HG02759 (cell line): ENCODE data around the gene C2orf92.
A peak's percentile ranks its signal among the peaks of the same experiment; 100 is the strongest.
"Not testable (repeated sequence)": the region's sequence is repeated elsewhere in the genome, so short reads cannot be mapped to it uniquely, and the experiment has no call there.

ENCODE experiments used
- ATAC-seq: cut with Tn5 transposase; IDR thresholded peaks from one replicate; pipeline ENCODE4 v1.9.1; 2021; ENCODE audit warnings: mild to moderate bottlenecking, moderate library complexity; ENCODE audit not compliant: unreplicated experiment

C2orf92 gene

GRCh38 chr2:97688062-97688827, 18.7 kb downstream of the C2orf92 start:
- ATAC-seq = no peak

DNA sequence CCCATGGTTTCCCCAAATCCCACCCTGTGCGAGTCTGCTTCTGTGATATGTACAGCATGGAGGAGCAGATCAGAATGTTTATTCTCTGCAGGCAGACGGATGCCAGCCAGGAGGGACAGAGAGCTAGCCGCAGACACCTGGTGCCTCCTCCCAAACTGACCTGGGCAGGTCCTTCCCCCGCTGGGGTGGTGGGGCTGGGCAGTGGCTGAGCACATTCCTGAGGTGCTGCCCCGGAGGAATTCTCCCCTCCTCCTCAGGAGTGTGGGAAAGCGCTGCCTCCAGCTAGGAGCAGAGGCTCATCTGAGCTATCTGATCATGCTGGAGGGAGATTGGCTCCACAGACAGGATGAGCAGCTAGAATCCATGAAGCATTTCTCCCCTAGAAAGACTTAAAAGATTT, 21.7 kb downstream of the C2orf92 start:
- ATAC-seq = no peak

DNA sequence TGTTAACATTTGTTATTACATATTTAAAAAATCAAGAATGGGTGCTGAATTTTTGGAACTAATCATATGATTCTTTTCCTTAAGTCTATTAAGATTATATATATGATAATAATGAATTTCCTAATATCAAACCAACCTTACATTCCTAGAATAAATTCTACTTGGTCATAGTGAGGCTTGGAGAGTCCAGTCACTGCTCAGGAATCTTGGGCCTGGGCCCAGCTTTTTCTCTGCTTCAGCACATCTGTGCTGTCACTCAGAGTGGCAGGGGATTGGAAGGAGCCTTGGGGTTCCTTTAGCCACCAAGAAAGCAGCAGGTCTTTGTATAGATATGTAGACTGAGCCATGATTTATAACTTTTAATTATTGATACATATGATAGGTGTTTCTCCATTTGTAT, 24.0 kb downstream of the C2orf92 start:
- no peak for ATAC-seq

DNA sequence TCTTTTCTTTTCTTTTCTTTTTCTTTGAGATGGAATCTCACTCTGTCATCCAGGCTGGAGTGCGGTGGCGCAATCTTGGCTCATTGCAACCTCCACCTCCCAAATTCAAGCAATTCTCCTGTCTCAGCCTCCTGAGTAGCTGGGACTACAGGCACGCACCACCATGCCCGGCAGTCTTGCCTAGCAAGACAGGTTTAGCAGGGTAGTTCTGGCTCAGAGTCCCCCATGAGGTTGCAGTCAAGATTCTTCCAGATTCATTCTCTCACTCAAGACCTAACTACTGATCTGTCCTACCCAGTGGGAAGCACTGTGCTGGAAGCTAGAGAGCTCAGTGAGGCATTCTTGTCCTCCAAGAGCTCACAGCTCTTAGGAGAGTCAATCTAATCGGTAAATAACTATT, 26.2 kb downstream of the C2orf92 start:
- no peak for ATAC-seq

GRCh38 chr2:97697252-97698235, 28.0 kb downstream of the C2orf92 start:
- peak; percentile 76 for ATAC-seq

DNA sequence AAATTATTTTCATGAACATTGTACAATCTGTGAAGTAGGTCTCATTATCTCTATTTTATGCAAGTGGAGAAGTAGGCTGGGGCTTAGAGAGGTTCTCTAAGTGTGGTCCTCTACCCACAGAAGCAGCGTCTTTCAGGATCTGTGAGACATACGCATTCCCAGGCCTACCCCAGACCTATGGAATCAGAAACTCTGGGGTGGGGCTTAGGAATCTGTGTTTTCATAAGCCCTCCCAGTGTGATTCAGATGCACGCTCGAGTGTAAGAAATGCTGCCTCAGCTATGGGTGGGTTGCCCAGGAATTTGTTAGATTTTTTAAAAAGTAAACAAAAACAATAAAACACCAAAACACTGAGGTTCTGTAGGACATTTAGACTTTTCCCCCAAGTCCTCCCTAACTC, 29.0 kb downstream of the C2orf92 start:
- no peak for ATAC-seq

DNA sequence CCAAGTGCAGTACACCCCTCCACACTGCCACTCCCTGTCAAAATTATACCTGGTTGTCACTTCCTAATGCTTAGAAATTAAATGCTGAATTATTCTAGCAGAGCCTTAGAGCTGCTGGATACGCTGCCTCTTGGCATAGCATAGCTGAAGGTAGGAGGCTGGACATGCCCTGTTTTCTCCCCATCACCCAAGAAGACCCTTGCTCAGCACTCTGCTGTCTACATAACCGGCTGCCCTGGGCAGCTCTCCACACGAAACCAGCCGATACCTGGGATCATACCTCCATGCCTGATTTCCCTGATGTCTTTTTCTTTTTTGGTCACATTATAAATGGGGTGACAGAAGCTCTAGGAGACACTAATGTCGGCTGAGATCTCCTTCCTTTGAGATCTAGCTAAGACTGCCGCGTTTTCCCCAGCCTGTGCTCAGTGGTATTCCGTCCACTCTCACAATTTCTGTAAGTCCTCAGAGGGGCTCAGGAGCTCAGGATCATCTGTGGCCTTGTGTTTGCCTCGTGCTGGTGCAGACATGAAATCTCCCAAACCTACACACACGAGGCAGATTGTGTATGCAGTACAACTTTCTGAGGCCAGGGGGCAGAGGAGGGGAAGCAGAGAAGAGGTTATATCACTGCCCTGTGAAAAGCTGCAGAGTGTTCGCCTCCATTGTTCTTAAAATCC, 30.4 kb downstream of the C2orf92 start:
- no peak for ATAC-seq

DNA sequence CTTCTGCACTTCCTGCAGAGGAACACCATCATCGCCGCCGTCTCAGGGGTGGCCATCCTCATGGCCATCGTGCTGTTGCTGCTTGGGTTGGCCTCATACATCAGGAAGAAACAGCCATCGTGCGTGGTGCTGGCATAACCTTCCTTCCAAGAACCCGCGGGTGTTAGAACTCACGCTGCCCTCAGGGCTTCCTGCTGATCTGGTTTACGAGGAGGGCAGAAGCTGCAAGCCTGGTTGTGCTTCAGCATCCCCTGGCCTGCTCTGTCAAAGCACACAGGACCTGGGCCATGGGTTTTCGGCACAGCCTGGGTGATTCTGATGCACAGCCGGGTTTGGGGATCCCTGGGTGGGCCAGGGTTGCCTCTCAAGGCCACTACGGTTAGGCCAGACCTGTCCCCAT, 31.7 kb downstream of the C2orf92 start:
- no peak for ATAC-seq

DNA sequence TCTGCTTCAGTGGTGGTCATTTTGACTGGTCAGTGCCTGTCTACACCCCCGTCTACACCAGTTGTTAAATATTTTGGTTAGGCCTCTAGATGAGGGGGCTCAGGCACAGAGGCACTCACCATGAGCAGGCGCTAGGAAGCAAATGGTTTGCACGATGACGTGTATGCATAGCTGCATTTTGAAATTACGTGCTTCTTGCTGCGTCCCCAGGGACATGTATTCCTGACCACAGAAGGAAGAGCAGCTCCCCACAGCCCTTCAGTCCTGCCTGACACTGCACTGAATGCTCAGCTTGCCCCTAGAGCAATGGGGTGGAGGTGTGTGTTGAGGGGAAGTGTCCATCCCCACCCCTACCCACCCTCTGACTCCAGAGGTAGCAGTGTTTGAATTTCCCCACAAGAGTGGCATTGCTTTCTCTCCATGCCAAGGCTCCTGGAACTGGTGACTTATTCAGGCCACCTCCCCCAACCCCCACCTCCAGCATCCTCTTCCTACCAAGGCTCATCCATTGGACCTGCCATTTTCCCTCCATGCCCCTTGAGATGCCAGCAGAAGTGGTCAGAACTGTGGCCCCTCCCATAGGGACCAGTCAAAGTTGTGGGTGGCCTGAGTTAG, 32.4 kb downstream of the C2orf92 start:
- no peak for ATAC-seq

DNA sequence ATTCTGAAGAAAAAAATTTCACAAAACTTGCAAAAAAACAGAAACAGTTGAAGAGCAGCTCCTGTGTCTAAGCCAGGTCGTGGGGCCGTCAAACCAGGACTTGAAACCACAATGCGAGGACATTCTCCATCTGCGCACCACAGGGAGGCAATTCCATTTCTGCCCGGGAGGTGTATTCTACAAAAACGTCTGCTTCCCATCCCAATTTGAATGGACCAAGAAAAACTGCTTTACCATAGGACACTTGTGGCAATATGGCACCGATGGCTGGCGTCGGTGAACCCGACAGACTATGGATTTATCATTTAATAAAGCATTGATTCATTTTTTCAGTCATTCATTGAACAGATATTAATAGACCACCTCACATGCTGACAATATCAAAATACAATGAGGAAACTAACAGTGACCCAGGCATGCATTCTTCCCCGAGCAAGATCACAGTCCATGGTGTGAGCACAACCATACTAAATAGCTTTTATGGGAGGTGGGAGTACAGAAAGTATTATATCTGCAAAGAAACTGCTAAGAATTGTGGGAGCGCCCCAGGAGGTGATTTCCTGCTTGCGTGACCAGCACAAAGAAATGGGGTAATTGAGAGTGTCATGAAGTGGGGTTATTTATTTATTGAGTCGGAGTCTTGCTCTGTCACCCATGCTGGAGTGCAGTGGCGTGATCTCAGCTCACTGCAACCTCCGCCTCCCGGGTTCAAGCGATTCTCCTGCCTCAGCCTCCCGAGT, 33.4 kb downstream of the C2orf92 start:
- no peak for ATAC-seq

- no peak for ATAC-seq
These were observed 34.2 kb downstream of the C2orf92 start for GRCh38 chr2:97703741-97704140.

- no peak for ATAC-seq
These were observed 35.5 kb downstream of the C2orf92 start for GRCh38 chr2:97704989-97705388.

- ATAC-seq = no peak
These were observed 36.6 kb downstream of the C2orf92 start for GRCh38 chr2:97706112-97706511.

GRCh38 chr2:97706708-97707345, 37.3 kb downstream of the C2orf92 start:
- ATAC-seq = no peak

GRCh38 chr2:97707362-97708047, 38.0 kb downstream of the C2orf92 start:
- ATAC-seq = no peak

DNA sequence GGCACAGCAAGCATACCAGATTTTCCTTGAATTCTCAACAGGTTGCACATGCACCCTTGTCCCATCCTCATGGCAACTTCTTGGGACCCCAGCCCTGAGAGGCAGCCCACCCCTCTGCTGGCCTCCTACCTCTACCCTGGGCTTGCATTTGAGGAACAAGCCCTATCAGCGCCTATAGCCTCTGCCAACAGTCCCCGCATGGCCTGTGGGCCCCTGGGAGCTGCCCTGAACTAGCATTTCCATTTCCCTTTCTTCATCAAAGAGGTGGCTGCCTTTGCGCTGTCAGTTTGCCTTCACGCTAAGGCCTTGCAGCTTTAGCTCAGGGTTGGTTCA, 38.5 kb downstream of the C2orf92 start:
- no peak for ATAC-seq

DNA sequence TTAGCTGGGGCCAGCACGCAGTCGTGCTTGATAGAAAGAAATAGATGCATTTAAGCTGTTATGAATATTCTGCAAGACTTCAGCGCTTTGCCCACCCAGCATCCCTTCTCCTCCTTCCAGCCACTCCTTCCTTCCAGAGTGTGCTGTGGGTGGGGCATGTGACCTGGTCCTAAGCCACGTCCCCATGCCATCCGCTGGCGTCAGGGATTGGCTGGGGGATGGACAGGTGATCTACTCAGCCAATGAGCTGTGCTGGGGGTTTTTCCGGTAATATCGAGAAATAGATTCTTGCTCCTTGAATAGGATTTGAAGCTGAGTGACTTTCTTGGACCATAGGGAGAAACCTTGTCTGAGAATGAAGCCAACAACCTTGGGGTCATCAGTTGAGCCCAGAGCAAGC, 39.1 kb downstream of the C2orf92 start:
- no peak for ATAC-seq

GRCh38 chr2:97711394-97711711, 41.8 kb downstream of the C2orf92 start:
- ATAC-seq = no peak

DNA sequence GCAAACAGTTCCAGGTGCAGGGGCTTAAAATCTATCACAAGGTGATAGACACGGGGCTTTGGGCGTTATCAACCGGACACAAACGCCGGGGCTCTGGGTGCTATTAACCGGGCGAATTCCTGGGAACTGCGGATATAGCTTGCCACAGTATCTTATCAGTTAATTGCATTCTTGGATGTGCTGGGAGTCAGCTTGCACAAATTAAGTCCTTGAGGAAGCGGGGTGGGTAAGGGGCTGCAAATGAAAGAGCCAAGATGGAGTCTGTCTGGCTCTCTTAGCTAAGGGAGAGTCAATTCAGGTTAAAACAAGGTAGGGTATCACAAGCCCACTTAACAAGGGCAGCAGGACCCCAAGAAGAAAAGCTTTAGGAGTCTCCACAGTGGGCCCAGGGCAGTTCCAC, 42.7 kb downstream of the C2orf92 start:
- ATAC-seq = not testable (repeated sequence)
